Smooth muscle cell (in vitro differentiated cells): ENCODE data around the gene TRAF7. TPM values are rescaled to one million over a fixed set of nuclear protein-coding genes. Genes with fewer than 3 reads are reported as not detected.
A peak's percentile ranks its signal among the peaks of the same experiment; 100 is the strongest.

Source experiments
- DNase-seq: peaks from one replicate; lab custom pipeline; 2025; ENCODE audit not compliant: unreplicated experiment; lab: John Stamatoyannopoulos, UW
- H2AFZ ChIP-seq: fragments of 200-600 bp; sonication (generic); 2 replicates; pipeline ENCODE4 v1.6.0; 2016; ENCODE audit warnings: antibody characterized with exemption, low read depth, mild to moderate bottlenecking
- H3F3A ChIP-seq: fragments of 200-600 bp; sonication (generic); 2 replicates; pipeline ENCODE4 v1.6.0; 2017; ENCODE audit warnings: antibody characterized with exemption, low read depth
- H3K27ac ChIP-seq: fragments of 200-600 bp; sonication (generic); 2 replicates; pipeline ENCODE4 v1.5.1; 2016; ENCODE audit warnings: low read depth, mild to moderate bottlenecking
- H3K27me3 ChIP-seq: fragments of 200-600 bp; sonication (generic); 2 replicates; pipeline ENCODE4 v1.6.1; 2016; ENCODE audit warnings: low read depth, mild to moderate bottlenecking
- H3K36me3 ChIP-seq: fragments of 200-600 bp; sonication (generic); 2 replicates; pipeline ENCODE4 v1.5.1; 2016; ENCODE audit warnings: low read depth
- H3K4me1 ChIP-seq: fragments of 200-600 bp; sonication (generic); 2 replicates; pipeline ENCODE4 v1.5.1; 2016; ENCODE audit warnings: low read depth
- H3K4me2 ChIP-seq: fragments of 200-600 bp; sonication (generic); 2 replicates; pipeline ENCODE4 v1.6.0; 2016; ENCODE audit warnings: mild to moderate bottlenecking
- H3K4me3 ChIP-seq: fragments of 200-600 bp; sonication (generic); 2 replicates; pipeline ENCODE4 v1.5.1; 2016; ENCODE audit warnings: mild to moderate bottlenecking
- H3K79me2 ChIP-seq: fragments of 200-600 bp; sonication (generic); 2 replicates; pipeline ENCODE4 v1.6.0; 2016; ENCODE audit warnings: low read depth, mild to moderate bottlenecking
- H3K9ac ChIP-seq: fragments of 200-600 bp; sonication (generic); 2 replicates; pipeline ENCODE4 v1.6.0; 2016; ENCODE audit warnings: low read depth
- H3K9me3 ChIP-seq: fragments of 200-600 bp; sonication (generic); replicated peaks from 2 replicates; pipeline ENCODE4 v1.5.1; 2016; ENCODE audit warnings: low read depth
- H4K20me1 ChIP-seq: fragments of 200-600 bp; sonication (generic); 2 replicates; pipeline ENCODE4 v1.6.0; 2016; ENCODE audit warnings: low read depth
- CTCF ChIP-seq: fragments of 200-600 bp; sonication (generic); IDR thresholded peaks from 2 replicates; pipeline ENCODE4 v1.5.1; 2017; ENCODE audit warnings: borderline replicate concordance, mild to moderate bottlenecking, antibody characterized with exemption; ENCODE audit not compliant: insufficient read depth, poor library complexity, severe bottlenecking
- WGBS: methylation state at CpG from one replicate; pipeline ENCODE4 v1.1.7; 2016; ENCODE audit warnings: low lambda C conversion rate; 5-methylcytosine and 5-hydroxymethylcytosine counted together
- polyA plus RNA-seq: library from polyadenylated mRNA; unstranded; fragments of >200 nt; fragmentation: Nextera tagmentation; extraction: Ambion mirVana; gene quantifications from 2 replicates; pipeline ENCODE4 v1.2.1, GENCODE V29; 2016
- total RNA-seq: library from RNA; depleted of rRNA; stranded (reverse); fragments of >200 nt; gene quantifications from 2 replicates; pipeline ENCODE4 v1.2.3, GENCODE V29; 2014

Gene TRAF7
- total and polyA plus RNA-seq, 2 experiments from 2014 or later: 27.5 to 52.6 TPM

GRCh38 chr16:2147378-2147777, 8.2 kb upstream of the TRAF7 start:
- Histone ChIP-seq H3K4me2 (no peak overlapping the region), H2AFZ (no peak overlapping the region), H3K36me3 (no peaks in the 10 kb centered on the region), H3F3A (peaks cover 24% of the 10 kb centered on the region), H3K4me1 (peaks cover 23% of the 10 kb centered on the region), H3K9ac (no peak overlapping the region), H3K79me2 (peaks cover 6% of the 10 kb centered on the region), H3K4me3 (no peak overlapping the region), H3K27ac (no peak overlapping the region), H3K27me3 (no peaks in the 10 kb centered on the region), H4K20me1 (peaks cover 52% of the 10 kb centered on the region), H3K9me3 (no peaks in the 10 kb centered on the region)
- no peak for DNase-seq
- 90% methylated on average over 6 of the region's 6 CpGs for WGBS
- TF ChIP-seq CTCF: no peak

- no peak within 1 kb of the TSS for H3K27ac ChIP-seq
- peak within 1 kb of the TSS; percentile 56 for H3K4me3 ChIP-seq
- no peak for TF ChIP-seq CTCF
- no peak within 1 kb of the TSS for H2AFZ ChIP-seq
- no peaks in the 10 kb centered on the region for H3K36me3 ChIP-seq
- H3K4me1 ChIP-seq: peaks cover 30% of the 10 kb centered on the region
- peaks cover 14% of the 10 kb centered on the region for H3K79me2 ChIP-seq
- no peaks in the 10 kb centered on the region for H3K9me3 ChIP-seq
- peak; percentile 51 for DNase-seq
- peak within 1 kb of the TSS; percentile 89 for H3K4me2 ChIP-seq
- 21% methylated on average over 18 of the region's 55 CpGs for WGBS
- H3F3A ChIP-seq: peaks cover 24% of the 10 kb centered on the region
- no peaks in the 10 kb centered on the region for H3K27me3 ChIP-seq
- H4K20me1 ChIP-seq: peaks cover 60% of the 10 kb centered on the region
- H3K9ac ChIP-seq: no peak within 1 kb of the TSS
These were observed 7.5 kb upstream of the TRAF7 start, which contains the start of gene RAB26 for GRCh38 chr16:2147981-2148671. Gene RAB26 (plus strand): TSS chr16:2148625. CDS start chr16:2148784, 159 bp downstream.

- H3K4me3 ChIP-seq: peak overlapping the region; percentile 56
- no peaks in the 10 kb centered on the region for H3K36me3 ChIP-seq
- peaks cover 22% of the 10 kb centered on the region for H3K79me2 ChIP-seq
- no peak for TF ChIP-seq CTCF
- no peak overlapping the region for H3K9ac ChIP-seq
- peaks cover 24% of the 10 kb centered on the region for H3F3A ChIP-seq
- no peak for DNase-seq
- H3K27ac ChIP-seq: no peak overlapping the region
- no peaks in the 10 kb centered on the region for H3K27me3 ChIP-seq
- WGBS: 3% methylated on average over 46 of the region's 62 CpGs
- no peaks in the 10 kb centered on the region for H3K9me3 ChIP-seq
- peaks cover 39% of the 10 kb centered on the region for H3K4me1 ChIP-seq
- H2AFZ ChIP-seq: no peak overlapping the region
- H4K20me1 ChIP-seq: peaks cover 68% of the 10 kb centered on the region
- H3K4me2 ChIP-seq: peak overlapping the region; percentile 89
These were observed 6.6 kb upstream of the TRAF7 start for GRCh38 chr16:2148714-2149629.
